IPS-NIHi11 (cell line): Measurements from ENCODE around the gene MRPL27.
"Not testable (repeated sequence)": the region's sequence is repeated elsewhere in the genome, so short reads cannot be mapped to it uniquely, and the experiment has no call there.

Experiments
- DNase-seq: peaks from one replicate; pipeline ENCODE4 v3.0.0; 2012; ENCODE audit warnings: mixed read lengths, low spot score

The MRPL27 gene

DNA sequence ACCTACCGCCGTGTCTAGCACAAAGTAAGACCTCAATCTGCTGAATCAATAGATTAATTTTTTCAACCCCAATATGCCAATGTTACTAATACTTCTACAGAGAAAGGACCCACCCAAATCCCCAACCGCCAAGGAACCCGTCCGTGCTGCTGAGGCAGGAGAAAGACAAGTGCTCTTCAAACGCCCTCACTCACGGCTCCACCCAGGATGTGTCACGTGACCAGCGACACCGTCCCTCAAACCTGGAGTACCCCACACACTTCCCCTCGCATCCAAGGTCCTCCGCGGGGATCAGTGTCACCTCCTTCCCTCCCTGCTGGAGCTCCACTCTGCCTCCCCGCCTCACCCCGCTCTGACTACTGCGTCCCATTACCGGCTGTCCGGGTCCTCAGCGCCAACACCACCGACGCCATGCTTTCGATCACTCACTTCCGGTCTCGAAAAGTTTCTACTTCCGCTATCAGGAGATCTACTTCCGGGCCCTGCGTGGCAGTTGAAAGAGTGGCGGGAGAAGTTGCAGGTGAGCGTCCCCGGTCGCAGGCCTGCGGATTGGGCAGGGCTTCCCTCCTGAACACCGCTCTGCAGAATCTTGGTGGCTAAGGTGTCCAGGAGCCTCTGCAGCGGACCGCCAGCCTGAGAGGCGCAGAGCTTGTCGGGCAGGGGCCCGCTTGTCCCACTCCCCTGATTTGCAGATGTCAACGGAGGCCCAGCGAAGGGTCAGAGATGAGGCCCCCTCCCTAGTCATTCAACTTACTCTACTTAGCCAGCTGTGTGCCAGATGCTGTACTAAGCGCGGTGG lies at the start of gene MRPL27, which contains the start of gene EME1:
TSS of gene MRPL27 (minus strand) at position 427 of the 799 bp plus-strand sequence. CDS start at position 413, 14 bp downstream.
TSS of gene EME1 (plus strand) at position 472 of the 799 bp plus-strand sequence. CDS start 1,980 bp downstream, outside the sequence.
- peak; percentile 89 for DNase-seq

DNA sequence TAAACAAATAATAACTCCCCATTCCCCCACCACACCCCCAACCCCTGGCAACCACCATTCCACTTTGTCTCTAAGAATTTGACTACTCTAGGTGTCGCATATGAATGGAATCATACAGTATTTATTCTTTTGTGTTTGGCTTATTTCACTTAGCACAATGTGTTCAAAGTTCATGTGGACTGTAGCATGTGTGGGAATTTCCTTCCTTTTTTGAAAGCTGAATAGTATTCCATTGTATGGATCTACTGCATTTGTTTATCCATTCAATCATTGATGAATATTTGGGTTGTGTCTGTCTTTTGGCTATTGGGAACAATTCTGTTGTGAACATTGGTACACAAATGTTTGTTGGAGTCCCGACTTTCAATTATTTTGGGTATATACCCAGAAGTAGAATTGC lies 49.8 kb upstream of the MRPL27 start:
- DNase-seq = no peak

DNA sequence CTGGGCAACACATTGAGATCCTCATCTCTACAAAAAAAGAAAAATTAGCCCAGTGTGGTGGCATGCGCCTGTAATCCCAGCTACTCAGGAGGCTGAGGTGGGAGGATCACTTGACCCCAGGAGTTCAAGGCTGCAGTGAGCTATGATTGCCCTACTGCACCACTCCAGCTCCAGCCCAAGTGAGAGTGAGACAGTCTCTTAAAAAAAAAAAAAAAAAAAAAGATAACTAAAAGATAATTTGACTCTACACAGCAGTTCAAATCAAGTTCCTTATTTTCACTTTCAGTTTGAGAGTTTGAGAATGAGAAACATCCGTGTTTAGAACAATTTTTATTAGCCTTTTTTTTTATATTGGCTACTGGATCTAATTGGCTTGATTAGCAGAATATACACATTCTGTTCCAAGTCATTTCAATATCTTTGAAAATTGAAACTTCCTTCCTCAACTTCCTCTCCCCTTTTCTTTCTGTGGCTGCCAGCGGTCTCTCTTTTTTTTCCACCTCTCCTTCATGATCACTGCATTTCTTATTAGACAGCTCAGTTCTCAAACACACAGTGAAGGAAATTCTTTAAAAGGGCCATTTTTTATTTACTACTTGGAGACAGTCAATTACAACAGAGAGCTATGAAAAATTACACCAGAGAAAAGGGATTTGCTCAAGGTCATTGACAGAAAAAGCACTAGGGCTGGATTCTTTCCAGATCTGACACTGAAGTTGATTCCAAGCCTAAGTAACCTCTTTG lies 48.5 kb upstream of the MRPL27 start:
- DNase-seq = no peak

DNA sequence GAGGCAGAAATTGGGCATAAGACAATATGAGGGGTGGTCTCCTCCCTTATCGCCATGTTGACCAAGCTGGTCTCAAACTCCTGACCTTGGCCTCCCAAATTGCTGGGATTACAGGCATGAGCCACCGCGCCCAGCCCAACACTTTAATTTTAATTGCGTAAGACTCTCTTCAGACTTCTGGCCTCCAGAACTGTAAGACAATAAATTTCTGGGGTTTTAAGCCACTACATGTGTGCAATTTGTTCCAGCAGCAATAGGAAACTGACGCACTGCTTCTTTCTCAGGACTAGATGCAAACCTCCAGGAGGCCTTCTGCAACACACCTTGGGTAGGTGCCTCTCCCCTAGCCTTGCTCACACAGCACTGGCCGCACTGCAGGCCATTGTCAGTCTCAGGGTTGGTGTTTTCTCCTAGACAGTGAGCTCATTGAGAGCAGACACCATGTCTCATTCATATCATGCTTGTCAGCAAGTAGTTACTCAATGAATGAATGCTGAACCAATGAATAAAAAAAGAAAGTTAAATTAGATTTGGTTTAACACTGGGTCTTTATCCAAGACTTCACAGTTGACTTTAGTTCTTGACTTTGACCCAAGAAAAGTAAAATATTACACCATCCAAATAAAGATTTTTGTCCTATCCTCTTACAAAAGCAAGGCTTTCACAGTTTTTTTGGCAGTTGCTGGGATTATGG lies 47.6 kb upstream of the MRPL27 start:
- no peak for DNase-seq

DNA sequence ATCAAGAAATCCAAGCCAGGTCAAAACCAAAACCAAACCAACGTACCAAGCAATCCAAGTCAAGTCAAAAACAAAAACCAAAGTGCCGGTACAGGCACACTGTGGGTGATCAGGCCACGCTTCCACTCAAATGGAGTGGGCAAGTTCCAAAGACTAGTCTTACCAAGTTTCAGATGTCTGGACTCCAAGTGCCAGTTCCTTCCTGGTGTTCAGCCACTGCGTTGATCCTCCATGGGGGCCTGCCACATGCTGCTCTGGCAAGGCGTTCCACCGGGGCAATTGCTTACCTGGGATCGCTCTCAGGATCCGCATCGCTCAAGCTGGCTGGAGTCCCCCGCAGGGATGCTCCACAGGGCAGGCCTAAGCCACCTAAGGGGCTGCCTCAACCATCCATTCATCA lies 46.6 kb upstream of the MRPL27 start:
- DNase-seq = not testable (repeated sequence)

DNA sequence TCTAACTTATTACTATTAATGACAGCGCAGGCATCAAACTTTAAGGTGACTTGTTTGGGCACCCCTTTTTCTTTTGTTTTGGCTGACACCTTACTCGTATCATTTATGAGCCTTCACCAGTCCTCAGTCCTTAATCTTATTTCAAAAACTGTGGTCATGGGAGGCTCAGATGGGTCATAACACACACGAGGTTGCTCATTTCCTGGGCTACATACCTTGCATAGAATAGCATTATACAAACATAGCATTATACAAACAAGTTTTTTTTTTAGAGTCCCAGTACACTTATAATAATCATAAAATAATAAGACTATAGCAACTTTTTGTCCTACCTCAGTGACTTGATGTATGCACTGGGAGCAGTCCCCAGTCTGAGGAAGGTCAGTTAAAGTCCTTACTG lies 41.8 kb upstream of the MRPL27 start:
- DNase-seq = no peak

DNA sequence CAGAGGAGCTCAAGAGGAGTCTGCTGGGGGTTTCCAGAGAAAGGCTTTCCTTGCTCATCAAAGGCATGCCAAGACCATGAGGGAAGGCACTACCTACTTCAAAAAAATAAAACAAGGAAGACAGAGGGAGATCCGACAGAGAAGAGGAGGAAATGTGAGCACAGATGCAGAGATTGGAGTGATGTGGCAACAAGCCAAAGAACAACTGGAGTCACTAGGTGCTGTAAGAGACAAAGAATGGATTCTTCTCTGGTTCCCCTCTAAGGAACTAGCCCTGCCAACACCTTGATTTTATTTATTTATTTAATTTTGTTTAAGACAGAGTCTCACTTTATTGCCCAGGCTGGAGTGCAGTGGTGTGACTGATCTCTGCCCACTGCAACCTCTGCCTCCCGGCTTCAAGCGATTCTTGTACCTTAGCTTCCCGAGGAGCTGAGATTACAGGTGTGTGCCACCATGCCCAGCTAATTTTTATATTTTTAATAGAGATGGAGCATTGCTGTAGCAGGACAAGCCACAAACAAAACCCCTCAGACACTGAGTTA lies 39.3 kb upstream of the MRPL27 start:
- DNase-seq = no peak

DNA sequence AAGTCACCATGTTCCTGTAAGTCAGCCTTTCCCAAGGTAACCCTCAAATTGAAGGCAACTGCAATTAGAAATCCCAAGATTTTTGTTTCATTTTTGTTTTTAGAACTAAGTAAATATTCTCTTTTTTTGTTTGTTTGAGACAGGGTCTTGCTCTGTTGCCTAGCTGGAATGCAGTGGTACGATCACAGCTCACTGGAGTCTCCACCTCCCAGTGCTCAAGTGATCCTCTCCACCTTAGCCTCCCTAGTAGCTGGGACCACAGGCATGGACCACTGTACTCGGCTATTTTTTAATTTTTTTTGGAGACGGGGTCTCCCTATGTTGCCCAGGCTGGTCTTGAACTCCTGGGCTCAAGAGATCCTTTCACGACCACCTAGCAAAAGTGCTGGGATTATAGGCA lies 34.9 kb upstream of the MRPL27 start:
- no peak for DNase-seq

DNA sequence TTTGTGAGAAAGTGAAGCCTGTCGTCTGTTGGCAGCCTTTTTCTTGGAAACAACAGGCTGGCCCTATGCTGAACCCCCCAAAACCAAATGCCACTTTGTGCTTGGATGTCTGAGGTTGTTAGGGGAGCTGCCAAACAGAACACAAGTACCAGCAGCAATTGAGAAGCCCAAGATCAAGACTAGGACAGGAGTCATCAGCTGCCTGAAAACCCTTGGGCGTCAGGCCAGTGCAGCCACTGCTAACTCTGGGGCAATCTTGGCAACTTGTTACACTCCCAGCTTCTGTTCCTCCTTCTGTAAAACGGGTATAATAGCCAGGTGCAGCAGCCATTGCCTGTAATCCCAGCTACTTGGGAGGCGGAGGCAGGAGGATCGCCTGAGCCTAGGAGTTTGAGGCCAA lies 33.6 kb upstream of the MRPL27 start:
- DNase-seq = no peak

DNA sequence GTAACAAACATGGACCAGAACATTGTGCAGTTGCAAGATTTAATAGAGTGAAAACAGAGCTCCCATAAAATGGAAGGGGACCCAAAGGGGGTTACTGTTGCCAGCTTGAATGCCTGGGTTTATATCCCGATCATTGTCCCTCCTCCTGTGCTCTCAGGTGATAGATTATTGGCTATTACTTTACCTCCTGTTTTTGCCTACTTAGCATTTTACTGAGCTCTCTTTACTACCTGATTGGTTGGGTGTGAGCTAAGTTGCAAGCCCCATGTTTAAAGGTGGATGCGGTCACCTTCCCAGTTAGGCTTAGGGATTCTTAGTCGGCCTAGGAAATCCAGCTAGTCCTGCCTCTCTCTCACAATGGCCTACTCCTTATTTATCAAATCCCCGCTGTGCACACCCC lies 32.4 kb upstream of the MRPL27 start:
- DNase-seq = not testable (repeated sequence)

DNA sequence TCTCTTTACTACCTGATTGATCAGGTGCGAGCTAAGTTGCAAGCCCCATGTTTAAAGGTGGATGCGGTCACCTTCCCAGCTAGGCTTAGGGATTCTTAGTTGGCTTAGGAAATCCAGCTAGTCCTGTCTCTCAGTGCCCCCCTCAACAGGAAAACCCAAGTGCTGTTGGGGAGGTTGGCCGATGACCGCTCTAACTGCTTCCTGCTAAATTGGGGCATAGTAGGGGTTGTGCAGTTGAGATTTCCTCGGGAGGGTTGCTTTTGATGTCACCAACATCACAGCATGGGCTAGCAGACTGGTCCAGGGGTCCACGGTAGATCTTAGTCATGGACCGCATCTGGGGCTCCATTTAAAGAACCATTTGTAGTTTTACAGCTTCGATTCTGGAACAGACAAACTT lies 26.6 kb upstream of the MRPL27 start:
- not testable (repeated sequence) for DNase-seq

DNA sequence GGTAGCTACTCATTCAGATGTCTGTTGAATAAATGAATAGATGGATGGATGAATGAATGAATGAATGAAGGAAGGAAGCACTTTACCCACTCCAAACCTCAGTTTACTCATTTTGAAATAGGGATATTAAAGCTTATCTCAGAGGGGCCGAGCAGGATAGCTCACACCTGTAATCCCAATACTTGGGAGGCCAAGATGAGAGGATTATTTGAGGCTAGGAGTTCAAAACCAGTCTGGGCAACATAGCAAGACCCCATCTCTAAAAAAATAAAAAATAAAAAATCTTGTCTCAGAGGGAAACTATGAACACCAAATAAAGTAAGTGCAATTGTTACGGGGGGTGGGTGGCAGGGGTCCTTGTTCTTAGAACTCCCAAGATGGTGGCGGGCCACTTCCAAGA lies 25.7 kb upstream of the MRPL27 start:
- DNase-seq = not testable (repeated sequence)

DNA sequence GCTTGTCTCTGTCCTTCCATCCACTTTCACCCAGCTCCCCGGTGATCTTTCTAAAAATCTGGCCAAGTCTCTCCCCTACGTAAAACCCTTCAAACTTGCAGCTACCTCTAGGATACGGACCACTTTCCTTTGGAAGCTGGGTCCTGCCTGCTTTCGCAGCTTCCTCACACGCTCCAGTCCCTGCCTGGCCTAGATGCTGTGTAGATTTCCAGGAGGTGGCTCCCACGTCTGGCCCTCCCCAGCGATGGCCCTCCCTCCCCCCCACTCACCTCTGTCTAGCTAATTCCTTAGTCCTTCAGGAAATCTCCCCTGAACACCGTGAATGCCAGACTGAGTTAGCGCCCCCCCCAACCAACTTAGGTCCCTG lies 24.9 kb upstream of the MRPL27 start:
- DNase-seq = peak; percentile 23

DNA sequence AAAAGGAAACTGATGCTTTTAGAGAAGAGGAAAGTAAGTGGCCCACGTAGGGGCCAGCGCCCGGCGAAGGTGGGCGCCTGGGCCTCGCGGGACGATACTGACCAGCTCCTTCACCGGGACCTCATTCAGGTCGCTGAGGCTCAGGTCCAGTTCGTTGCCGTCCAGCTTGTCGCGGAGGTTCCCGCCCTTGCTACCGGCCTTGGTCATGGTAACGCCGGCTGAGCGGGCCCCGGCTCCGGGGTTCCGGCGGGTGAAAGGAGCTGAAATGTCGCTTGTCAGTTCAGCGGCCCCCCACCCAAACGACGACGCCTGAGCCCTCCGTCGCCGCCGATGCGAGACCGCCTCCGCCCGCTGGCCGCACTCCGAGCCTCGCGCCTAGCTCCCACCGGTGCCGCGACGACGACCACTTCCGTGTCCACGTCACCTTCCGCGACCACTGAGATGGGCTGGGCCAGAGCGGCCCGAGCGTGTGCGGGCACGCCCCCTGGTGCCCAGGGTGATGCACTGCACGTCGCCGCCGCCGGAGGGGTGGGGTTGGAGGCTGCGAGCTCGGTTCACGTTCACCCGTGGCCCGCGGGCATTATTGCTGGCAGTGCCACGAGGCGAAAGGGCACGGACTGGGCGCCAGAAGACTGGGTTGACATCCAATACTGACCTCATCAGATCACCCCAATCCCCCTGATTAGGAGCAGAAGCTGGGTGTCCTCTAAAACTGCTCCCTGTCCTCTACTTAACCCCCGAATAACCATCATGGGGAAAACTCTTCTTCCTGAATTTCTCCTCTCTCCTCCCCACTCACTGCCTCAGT lies 24.3 kb upstream of the MRPL27 start, which contains the start of gene LRRC59:
TSS of gene LRRC59 (minus strand) at position 413 of the 808 bp plus-strand sequence. CDS start at position 207, 206 bp downstream.
- DNase-seq = peak; percentile 95

DNA sequence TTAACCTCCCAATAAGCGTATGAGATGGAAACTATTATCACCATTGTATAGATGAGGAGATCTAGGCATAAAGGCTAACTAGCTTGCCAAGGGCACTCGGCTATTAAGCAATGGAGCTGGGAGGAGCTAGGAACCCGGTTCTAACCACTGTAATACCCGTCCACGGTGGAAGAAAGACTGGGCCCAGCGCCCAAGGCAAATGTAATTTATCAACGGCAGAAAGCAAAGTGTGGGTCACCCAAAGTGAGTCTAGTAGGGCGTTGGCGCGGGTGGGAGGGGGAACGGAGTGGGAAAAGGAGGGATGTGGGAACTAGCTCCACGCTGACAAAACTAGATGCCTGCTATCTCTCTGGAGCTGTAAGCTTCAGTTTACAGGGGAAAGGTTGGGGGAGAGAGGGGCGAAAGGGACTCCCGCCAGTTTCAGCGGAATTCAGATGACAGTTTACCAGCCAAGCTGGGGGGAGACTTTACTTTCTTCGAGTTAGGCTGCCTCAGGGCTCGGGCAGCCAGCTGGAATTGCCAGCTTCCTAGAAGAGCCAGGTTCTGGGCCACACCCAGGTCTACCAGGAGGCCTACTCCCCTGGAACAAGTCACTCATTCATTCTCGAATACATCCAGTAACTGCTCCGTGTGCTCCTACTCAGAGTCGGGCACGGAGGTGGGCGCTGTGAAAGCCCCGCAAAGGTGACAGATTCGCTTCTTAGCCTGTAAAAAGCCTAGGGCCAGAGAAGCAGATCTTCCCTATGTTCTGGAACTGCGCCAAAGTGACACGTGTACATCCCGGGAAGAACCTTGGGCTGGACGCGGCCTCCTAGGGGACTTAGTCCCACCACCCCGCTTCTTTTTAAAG lies 23.5 kb upstream of the MRPL27 start:
- peak; percentile 20 for DNase-seq

DNA sequence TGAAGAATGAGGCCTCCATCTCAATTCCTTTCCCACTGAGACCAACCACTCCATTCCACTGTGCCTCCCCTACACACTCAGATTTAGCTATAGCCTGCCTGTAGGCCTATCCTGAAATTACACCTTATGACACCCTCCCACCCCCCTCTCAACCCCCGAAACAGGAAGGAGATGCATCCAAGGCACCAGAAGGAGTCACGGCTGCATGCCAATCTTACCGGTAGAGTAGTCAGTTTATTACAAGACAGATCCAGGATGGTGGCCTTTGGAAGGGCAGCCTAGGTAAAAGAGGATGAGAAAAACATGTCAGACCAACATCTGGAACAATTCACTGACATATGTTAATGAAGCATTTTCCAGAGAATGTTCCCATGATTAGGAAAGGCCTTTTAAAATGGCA lies 21.7 kb upstream of the MRPL27 start:
- no peak for DNase-seq

DNA sequence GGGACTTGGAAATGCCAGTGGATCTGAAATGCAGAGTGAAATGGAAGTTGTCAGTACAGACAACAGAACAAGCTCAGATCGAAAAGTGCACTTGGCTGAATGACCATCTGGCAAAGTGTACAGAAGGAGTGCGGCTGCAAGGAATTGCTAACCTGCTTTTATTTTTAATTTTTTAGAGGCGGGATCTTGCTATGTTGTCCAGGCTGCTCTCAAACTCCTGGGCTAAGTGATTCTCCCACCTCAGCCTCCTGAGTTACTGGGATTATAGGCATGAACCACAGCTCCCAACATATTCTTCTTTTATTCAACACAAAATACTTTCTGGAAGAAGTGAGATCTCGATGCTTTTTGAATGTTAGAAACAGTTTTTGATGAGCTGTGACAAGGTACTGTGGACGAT lies 20.7 kb upstream of the MRPL27 start:
- DNase-seq = no peak

DNA sequence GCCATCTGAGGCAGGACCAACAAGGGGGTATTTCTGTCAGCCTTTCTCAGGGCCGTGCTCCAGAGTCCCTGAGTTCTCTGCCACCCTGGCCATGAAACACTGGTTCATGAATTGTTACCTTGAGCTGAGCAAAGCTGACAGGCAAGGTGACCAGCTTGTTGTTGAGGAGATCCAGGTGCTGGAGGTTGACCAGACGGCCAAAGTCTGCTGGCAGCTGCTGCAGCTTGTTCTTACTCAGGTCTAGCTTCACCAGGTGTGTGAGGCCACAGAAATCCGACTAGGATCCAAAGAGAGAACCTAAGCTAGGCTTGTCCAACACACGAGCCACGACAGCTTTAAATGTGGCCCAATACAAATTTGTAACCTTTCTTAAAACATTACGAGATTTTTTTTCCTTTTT lies 19.6 kb upstream of the MRPL27 start:
- DNase-seq = no peak

DNA sequence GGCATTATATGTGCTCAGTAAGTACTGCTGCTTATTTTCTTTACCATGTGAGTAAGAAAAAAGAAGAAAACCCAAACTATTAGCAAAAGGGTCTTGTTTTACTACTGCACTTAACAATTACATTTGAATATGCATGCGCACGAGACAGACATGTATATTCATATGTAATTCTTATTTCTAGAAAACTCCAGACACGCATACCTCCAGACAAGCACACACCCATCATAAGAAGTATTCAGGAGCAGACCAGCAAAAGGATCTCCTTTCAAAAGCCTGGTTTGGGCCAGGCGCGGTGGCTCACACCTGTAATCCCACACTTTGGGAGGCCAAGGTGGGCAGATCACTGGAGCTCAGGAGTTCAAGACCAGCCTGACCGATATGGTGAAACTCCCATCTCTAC lies 16.6 kb upstream of the MRPL27 start:
- no peak for DNase-seq

DNA sequence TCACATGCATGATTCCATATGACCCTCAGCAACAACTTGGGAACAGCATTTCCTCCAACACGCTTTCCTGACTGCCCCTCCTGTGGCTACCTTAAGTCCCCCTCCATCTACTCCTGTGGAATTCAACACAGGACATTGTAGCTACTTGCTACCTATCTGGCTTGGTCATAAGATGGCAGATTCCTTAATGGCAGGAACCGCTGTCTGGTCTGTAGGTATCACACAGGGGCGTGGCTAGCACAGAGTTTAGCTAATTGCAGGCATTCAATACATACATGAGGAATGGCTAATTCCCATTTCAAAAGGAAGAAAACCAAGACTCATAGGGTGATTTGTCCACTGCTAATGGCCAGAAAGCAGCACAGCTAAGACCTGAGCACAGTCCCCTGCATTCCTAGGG lies 15.7 kb upstream of the MRPL27 start:
- DNase-seq = no peak

DNA sequence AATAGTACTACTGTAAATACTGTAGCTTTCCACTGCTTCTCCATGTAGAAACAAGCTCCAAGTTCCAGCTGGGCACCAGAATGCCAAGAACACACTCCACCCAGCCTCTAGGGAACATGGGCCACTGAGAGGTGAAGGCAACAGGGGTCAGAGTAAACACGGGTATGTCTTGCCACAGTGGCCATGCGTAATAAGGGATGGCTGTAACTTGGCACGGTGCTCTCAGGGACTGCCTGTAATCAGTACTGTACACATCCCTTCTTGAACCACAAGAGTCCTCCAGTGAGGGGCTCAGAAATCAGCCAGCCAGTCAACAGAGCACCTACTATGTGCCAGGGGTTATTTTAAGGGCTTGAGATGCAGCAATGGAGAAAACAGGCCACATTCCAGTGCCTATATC lies 13.5 kb upstream of the MRPL27 start:
- no peak for DNase-seq
